ENCODE results near the gene CYP1A1.

Gene CYP1A1

DNA sequence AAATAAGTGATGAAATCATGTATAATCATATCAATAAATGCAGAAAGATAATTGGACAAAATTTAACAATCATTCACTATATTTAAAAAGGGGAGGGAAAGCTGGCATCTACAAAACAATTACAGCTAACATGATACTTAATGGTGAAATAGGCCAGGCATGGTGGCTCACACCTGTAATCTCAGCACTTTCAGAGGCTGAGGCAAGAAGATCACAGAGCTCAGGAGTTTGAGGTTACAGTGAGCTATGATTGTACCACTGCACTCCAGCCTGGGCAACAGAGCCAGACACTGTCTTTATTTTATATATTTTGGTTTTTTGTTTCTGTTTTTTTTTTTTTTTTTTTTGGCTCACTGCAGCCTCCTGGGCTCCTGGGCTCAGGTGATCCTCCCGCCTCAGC lies 41.6 kb downstream of the CYP1A1 start:
- no peak for DNase-seq

DNA sequence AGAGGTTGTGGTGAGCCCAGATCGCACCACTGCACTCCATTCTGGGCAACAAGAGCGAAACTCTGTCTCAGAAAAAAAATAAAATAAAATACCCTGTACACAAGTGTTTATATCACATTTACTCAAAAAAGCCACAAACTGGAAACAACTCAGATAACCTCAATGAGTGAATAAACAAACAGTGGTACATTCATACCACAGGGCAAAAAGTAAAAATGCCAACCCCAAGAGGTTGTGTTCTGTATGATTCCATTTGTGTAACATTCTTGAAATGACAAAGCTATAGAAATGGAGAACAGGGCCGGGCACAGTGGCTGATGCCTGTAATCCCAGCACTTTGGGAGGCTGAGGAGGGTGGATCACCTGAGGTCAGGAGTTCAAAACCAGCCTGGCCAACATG lies 42.4 kb downstream of the CYP1A1 start:
- DNase-seq = no peak

DNA sequence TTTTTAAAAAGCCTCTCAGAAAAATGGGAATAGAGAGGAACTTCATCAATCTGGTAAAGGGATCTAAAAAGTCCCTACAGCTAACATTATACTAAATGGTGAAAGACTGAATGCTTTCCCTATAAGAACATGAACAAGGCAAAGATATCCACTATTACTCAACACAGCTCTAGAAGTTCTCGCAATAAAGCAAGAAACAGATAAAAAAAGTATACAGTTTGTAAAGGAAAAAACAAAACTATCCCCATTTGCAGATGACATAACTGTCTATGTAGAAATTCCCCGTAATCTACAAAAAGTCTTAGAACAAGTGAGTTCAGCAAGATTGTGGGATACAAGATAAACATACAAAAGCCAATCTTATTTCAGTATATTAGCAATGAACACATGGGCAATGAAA lies 44.9 kb downstream of the CYP1A1 start:
- DNase-seq = no peak

DNA sequence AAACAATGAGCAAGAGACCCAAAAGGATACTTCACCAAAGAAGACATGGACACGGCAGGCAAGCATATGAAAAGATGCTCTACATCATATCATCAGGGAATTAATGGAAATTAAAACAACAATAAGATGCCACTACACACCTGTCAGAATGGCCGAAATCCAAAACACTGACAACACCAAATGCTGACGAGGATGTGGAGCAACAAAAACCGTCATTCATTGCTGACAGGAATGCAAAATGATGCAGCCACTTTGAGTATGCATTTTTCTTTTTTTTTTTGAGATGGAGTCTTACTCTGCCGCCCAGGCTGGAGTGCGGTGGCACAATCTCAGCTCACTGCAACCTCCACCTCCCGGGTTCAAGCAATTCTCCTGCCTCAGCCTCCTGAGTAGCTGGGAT lies 48.5 kb downstream of the CYP1A1 start:
- DNase-seq = no peak

- no peak for DNase-seq
Measured at GRCh38 chr15:74674161-74674560, 51.2 kb downstream of the CYP1A1 start.

DNA sequence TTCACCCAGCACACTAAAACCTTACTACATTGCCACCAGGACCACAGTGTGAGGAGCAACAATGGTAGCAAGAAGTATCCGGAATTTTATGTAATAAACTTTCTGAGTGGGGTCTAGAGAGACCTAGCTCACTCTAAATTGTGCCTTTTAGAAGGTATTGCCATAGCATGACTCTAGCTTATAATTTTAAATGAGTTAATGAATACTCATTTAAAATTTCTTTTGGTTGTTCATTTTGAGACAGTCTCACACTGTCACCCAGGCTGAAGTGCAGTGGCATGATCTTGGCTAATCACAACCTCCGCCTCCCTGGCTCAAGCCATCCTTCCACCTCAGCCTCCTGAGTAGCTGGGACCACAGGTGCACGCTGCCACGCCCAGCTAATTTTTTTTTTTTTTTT lies 55.7 kb downstream of the CYP1A1 start:
- DNase-seq = no peak
